Stimulated activated CD8-positive, alpha-beta memory T cell treated with anti-CD3 and anti-CD28 coated beads, Interleukin-4, amount 100 ng/mL, for 24 hours (primary cell): Measurements from ENCODE around the gene TMEM154.

Experiments
- DNase-seq: peaks from one replicate; pipeline ENCODE4 v3.0.0-alpha.2; 2020; ENCODE audit warnings: low read depth

The TMEM154 gene, protein sequence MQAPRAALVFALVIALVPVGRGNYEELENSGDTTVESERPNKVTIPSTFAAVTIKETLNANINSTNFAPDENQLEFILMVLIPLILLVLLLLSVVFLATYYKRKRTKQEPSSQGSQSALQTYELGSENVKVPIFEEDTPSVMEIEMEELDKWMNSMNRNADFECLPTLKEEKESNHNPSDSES

DNA sequence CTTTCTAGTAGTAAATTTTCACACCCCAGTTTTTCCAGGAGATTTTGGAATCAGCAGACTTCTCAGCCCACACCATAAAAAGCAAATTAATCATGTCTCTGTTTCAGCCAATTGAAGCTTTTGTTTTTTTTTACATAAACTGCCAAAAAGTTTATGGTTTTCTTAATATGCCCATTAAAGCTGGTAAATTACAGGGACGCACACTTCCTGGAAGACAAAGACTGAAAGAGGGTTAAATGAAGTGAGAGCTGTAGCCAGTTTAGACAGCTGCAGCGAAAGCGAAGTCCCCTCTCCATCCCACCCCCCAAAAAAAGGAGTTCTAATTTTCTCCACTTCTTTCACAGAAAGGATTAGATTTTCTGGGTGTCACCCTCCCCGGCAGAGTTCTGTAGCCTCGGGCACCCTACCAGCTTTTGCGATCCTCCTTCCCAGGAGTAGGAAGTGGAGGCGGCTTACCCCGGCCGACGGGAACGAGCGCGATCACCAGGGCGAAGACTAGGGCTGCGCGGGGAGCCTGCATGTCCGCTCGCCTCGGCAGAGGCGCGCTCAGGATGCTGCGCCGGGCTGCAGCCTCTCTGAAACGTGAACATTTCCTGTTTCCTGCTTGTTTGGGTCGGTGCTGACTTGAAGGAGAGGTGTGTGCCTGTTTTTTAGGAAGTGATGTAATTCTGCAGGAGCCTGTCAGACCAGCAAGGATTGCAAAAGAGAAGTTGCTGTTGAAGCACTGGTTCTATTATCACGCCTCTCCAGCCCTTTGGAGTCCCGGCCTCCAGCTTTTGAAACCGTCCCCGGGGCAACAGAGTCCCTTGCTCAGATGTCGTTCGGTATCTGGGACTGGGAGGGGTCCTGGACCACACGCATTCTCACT is at the start of gene TMEM154:
Gene TMEM154, minus strand, starts transcription at position 584 of the 868 bp plus-strand sequence. Its CDS starts 64 bp downstream, at position 520.
- peak; percentile 33 for DNase-seq

DNA sequence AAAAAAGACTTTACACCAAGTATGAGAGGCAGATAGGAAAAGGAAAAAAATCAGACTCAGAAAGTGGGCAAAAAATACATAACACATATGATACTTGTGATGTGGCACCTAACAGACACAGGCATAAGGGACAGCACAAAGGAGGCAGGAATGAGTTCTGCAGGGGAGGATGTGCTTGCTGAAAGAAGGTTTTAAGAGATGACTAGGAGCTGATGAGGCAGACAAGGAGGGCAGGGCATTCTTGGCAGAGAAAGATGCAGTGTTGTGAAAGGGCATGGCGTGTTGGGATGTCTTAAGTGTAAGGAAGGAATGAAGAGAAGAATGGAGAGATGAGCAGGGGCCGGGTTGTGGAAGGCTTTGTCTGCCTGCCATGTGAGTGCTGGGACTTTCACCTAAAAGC is 49.7 kb upstream of the TMEM154 start:
- DNase-seq = no peak

DNA sequence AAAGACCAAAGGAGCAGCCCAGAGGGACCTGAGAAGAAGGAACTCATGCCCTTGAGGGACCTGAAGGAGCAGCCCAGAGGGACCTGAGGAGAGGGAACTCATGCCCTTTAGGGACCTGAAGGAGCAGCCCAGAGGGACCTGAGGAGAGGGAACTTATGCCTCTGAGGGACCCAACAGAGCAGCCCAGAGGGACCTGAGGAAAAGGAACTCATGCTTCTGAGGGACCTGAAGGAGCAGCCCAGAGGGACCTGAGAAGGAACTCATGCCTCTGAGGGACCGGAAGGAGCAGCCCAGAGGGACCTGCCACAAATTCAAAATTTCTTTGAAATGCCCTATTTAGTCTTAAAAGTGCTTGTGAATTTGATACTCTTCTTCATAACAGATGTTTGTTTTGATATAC is 48.5 kb upstream of the TMEM154 start:
- no peak for DNase-seq

DNA sequence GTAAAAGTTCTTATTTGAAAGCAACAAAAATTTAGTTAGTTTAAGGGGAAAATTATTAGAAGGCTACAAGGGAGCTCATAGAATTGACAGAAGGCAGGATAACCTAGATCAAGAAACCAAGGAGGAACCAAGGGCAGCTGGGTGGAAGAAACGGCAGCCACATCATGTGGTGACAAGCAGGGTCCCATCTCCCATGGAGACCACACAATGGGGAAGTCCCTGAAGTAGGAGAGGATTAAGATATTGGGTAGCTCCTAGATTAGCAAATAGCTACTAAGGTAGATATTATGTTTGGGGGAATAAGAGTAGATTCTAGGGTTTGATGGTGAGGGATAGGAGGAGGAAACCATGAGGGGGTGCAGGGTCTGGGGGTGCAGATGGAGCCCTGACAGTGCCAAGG is 48.0 kb upstream of the TMEM154 start:
- no peak for DNase-seq

DNA sequence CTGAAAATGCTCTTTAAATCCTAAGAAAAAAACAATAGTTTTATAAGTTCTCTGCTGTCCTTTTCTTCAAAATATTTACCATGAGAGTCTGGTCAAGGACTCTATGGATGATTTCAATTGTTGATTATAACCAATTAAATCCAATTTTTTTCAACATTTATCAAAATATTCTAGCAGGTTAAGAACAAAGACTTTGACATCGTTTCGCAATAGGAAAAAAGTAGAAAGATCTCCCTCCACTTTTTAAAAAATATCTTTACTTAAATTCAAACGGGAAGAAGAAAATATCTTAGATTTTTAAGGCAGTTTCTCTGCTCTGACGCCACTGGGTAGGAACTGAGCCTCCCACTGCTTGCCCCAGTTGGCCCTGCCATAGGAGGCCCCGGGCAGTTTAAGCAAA is 44.7 kb upstream of the TMEM154 start:
- DNase-seq = no peak

DNA sequence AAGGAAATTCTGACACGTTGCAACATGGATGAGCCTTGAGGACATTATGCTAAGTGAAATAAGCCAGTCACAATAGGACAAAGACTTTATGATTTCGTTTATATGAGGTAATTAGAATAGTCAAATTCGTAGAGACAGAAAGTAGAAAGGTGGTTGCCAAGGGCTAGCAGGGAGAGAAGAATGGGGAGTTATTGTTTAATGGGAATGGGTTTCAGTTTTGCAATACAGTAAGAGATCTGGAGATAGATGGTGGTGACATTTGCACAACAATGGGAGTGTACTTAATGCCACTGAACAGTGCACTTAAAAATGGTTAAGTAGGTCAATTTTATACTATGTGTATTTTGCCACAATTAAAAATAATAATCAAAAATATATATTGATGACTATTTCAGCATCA is 43.4 kb upstream of the TMEM154 start:
- DNase-seq = no peak

DNA sequence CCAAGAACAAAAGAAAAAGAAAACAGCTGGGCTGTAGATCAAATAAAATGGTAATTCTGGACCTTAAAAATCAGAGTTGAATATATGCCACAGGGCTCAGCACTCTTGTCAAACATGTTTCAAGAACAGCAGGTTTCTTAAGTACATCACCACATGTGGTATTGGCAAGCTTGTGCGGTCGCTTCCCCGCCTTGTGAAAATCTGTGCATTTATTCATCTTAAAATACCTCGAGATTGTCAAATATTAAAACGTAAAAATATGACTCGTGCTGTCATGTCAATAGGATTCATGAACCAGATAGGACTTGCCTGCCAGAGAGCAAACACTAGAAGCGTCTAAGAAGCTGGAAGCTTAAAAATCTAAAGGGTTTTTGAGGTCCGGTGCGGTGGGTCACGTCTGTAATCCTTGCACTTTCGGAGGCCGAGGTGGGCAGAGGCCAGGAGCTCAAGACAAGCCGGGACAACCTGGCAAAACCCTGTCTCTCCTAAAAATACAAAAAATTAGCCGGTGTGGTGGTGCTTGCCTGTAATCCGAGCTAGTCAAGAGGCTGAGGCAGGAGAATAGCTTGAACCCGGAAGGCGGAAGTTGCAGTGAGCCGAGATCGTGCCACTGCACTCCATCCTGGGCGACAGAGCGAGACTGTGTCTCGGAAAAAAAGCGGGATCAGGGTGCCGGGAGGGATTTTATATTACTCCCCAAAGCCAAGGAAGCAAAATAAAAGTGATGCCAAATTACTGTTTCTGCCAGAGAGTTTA is 40.2 kb upstream of the TMEM154 start:
- no peak for DNase-seq

DNA sequence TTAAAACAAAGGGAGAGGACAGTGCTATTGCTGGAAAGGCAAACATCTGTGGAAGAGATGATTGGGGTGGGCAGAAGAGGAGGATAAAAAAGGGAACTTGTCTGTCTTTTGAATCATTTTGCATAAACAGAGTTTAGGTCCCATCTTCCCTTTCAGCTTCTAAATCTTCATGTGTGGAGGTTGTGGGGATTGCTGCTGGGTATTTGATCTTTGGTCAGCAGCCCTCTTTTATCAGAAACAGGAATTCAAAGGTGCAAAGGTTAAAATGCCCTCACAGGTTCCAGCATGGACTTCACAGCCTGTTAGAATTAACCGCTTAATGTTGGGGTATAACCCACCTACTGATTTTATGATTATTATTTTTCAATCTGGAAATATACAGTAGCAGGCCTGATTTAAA is 39.5 kb upstream of the TMEM154 start:
- DNase-seq = no peak

DNA sequence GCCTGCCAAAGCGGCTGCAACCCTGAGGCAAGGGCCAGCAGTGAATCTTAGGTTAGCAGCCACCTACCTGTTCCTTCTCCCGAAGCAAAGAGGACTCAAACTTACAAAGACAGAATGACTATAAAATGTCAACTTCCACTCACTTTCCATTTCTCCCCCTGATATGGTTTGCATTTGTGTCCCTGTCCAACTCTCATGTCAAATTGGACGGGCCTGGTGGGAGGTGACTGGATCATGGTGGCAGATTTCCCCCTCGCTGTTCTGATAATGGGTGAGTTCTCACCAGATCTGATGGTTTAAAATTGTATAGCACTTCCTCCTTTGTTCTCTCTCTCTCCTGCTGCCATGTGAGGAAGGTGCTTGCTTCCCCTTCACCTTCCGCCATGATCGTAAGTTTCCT is 35.3 kb upstream of the TMEM154 start:
- DNase-seq = no peak

DNA sequence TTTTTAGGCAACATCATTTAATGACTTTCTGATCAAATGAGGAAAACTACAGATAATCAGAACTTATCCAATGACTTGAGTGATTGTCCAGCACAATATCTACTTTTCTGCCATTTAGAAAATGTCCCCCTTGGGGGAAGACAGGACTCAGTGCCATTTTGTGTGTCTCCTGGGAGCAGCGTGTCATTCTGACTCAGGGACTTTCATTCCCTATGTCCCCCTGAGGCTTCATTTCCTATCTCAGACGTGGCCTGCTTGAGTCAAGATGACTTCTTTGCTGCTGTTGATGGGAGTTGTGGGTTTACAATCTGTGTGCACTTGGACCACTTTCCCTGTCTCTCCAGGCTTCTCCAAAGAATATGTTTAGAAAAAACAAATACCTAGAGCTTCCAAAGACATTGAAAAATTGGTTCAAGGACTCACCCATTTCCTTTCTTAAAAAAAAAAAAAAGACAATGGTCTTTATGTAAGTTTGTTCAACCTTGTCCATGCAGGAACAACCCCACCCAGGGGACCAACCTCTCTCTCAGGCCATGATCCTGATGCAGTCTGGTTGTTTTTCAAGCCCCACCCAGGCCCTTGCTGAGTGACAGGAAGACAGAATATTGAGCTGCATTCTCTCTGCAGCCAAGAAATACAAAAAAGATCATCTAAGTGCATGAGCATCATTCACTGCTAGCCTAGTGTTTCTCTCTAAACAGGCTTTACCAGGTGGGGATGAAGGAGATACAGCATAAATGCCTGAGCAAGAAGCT is 34.3 kb upstream of the TMEM154 start:
- DNase-seq = no peak

DNA sequence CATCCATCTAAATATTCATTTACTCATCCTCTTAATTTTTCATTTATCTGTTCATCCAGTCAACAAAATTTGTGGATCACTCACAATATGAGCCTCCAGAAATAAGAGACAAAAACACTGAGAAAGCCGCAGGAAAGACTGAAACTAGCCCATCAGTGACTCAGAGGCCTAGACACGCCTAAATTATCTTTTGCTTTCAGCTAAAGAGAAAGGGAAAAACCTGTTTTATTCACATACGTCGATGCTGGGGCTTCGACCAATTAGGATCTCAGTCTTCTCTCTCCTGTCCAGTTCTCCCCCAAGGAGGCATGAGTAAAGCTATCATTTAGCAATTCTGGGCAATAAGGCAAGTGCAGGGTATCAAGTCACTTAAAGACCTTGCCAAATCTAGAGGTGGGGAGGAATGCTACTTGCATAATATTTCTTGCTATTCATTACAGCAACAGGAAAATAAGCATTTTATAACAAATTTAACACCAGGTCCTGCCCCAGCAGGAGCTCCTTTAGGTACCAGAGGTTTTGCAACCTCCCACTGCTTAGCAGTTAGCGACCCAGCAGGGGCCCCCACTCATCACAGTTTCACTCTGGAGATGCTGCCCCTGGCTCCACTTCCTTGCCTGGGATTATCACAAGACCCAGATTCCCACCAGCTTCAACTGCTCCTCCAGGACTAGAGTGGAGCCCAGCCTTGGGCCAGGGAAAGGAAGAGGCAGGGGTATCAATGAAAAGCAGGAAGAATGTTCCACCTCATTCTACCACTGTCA is 30.1 kb upstream of the TMEM154 start:
- no peak for DNase-seq

DNA sequence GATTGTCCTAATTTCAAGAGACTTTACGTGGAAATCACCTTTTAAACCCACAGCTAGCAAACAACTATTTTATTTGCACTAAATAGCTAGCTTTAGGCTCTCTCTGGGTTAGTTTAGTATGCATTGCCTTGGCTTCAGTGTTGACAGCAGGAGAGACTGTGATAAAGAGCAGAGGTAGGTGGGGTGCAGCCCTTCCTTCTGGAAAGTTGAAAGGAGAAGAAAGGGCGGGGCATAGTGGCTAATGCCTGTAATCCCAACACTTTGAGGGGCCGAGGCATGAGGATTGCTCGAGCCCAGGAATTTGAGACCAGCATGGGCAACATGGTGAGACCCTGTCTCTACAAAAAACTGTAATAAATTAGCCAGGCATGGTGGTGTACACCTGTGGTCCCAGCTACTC is 29.0 kb upstream of the TMEM154 start:
- DNase-seq = no peak

DNA sequence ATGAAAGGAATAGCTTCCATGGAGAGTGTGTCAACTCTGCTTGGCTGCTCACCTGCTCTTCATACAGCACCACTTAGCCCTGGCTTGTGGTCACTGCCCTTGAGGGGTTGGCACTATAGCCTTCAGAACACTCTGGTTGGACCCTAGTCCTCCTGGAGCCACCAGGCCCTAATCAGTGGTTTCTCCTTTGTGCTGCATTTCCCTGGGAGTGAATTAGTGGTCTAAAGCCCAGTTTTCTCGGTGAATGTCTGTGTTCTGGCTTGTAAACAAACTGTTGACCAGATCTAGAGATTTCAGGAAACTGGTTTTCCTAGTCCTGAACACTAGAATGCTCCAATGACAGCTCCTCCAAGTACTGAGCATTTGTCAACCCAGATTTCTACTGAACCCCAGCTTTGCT is 28.6 kb upstream of the TMEM154 start:
- no peak for DNase-seq

DNA sequence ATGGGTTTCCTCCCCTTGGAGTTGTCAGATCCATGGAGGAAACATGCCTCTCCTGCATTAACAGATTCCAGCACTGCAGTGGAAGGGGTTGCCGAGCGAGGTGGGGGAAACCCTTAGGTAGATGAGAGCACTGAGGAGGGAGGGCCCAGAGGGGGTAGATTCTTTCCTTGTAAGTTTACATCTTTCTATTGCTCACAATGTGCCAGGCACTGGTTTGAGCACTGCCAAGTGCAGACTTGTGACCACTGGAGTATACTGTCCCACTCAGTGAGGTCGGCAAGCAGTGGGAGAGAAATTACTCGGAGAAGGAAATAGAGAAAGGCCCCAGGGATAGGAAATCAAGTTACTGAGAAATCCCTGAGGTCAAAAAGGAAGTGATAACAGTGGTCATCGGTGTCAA is 27.8 kb upstream of the TMEM154 start:
- no peak for DNase-seq

DNA sequence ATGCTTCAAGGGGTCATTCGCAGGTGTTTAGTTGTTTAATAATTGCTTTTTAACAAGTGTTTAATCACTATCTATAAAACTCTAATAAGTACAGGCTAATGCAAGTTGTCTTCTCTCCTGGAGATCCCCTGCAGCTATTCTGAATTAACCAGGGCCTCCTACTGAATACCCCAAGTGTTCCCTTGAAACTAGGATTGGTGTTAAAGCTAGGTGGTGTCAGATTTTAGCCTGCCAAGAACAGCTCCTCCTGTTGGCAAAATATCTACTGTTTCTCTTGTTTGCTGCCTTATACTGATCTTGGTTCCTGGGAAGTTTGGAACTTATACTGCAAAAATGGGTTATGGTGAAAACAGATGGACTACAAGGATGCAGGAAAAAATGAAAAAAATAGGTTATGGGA is 26.1 kb upstream of the TMEM154 start:
- no peak for DNase-seq

DNA sequence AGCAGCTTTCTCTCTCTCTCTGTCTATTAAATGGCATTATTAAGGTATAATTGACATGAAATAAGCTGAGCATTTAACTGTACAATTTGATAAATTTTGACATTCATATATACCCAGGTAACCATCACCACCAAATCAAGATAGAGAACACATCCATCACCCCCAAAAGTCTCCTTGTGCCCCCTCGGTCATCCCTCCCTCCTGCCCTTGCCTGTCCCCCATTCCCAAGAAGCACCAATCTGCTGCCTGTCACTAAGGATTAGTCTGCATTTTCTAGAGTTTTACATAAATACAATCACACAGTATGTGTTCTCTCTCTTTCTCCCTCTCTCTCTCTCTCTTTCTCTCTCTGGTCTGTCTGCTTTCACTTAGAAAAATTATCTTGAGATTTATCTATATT is 25.0 kb upstream of the TMEM154 start:
- no peak for DNase-seq

DNA sequence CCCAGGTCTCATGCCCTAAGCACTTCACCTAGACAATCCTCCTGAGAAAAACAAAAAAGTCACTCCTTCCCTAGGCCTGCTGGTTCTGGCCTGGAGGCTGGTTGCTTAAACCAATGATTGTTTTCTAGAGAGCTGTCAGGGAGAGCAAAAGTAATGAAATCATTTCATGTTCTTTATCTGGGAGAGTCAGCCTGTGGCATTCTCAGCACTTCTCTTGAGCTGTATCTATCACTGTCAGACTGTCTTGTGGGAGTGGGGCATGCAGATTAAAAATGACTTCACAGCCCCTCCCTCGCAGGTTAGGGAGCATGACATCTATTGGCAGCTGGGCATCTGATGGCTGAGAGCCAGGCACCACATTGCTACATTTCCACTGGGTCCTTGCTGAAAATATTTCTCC is 20.4 kb upstream of the TMEM154 start:
- DNase-seq = no peak

DNA sequence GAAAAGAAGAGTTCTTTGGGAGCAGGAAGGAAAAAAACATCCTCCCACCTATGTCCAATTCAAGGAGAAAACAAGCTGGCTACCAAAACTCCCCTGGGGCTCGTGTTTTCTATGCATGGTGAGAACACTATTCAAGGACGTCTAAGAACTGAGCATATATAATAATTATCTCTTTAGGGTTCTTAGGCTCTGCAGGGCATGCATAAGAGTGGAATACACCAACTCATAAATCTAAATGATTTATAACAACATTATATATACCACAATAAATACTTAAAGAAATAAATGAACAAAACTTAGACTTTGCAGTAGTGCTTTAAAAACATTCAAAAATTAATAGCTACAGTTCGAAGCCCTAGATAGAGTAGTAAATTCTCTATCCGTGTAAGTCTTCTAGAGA is 19.5 kb upstream of the TMEM154 start:
- no peak for DNase-seq

DNA sequence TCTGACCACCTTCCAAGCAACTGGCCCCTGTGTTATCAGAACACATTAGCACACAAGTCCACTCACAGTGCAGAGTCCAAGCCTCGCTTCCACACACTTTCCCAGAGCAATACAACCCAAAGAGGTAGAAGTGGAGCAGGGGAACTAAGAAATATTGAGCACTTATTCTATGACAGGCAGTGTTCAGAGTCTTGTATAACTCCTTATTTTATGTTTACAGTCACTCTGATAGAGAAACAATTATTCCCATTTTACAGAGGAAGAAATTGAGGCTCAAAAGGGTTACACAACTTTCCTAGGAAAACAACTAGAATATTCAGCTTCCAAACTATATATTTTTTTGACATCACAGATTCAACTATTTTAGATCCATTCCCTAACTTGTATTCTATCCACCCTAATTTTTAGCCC is 18.3 kb upstream of the TMEM154 start:
- DNase-seq = no peak

DNA sequence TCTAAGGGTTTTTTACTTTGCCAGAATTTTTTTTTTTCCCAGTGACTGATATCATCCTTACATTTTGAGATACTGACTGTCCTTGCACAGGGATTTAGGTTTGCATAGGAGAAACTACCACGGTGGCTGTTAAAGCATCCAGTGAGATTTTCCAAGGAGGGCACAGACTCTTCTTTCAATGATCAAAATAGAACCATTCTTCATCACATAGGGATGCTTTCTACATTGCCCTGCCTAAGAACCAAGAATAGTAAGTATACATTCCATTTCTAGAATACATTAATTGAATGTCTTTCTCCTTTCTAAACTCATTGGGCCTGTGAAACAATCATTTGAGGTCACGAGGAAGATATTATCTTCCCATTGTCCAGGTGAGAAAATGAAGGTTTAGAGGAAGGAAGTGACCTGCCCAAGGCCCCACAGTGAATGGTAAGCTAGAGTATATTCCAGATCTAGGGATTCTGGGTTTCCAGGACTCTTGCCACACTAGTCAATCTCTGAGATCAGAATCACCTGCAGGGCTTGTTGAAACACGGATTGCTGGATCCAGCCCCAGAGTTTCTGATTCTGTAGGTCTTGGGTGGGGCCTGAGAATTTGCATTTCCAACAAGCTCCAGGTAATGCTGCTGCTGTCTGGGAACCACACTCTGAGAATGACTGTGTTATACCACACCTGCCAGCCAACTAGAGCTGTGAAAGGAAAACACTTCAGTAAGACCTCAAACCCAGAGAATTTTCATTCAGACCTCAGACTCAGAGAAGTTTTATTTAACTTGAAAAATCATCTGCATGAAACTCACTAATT is 17.7 kb upstream of the TMEM154 start:
- DNase-seq = no peak
